Panc1 (cell line): ENCODE results near the gene GFY. TPM values are rescaled to one million over a fixed set of nuclear protein-coding genes. Genes with fewer than 3 reads are reported as not detected.

ENCODE experiments used
- ATAC-seq: fragments of 200-7000 bp; cut with Tn5 transposase; 2 replicates; pipeline ENCODE4 v1.9.1; 2020; ENCODE audit warnings: mild to moderate bottlenecking, moderate library complexity
- BruUV-seq: library from RNA; stranded (reverse); fragments of 400-500 nt; replicated peaks from 2 replicates; lab custom pipeline; 2021; lab: Mats Ljungman, UMichigan
- CTCF ChIA-PET: fragments of 300-600 bp; sonication (Branson Sonifier 250); formaldehyde crosslinking; loops from one replicate; lab custom pipeline; 2022; ENCODE audit warnings: antibody characterized with exemption; lab: Charles Lee
- POLR2A ChIA-PET: fragments of 300-600 bp; sonication (Branson Sonifier 250); formaldehyde crosslinking; loops from one replicate; lab custom pipeline; 2022; ENCODE audit warnings: antibody characterized with exemption; lab: Charles Lee
- DNase-seq: peaks from one replicate; pipeline ENCODE4 v3.0.0-alpha.2; 2010; ENCODE audit warnings: low read depth, low spot score
- H3K27ac ChIP-seq: 2 replicates; pipeline ENCODE4 v1.5.1; 2011; ENCODE audit warnings: mild to moderate bottlenecking, low read length, inconsistent platforms
- H3K27me3 ChIP-seq: fragments of 200-500 bp; sonication (Bioruptor generic); 2 replicates; pipeline ENCODE4 v1.6.0; 2014; ENCODE audit warnings: low read length, inconsistent platforms; ENCODE audit not compliant: control insufficient read depth, insufficient read depth
- H3K36me3 ChIP-seq: fragments of 200-500 bp; sonication (Bioruptor generic); 2 replicates; pipeline ENCODE4 v1.5.1; 2014; ENCODE audit warnings: inconsistent platforms, mild to moderate bottlenecking, low read length, moderate library complexity; ENCODE audit not compliant: control insufficient read depth, insufficient read depth
- H3K4me1 ChIP-seq: 2 replicates; pipeline ENCODE4 v1.5.1; 2011; ENCODE audit warnings: inconsistent platforms, mild to moderate bottlenecking, low read length, moderate library complexity; ENCODE audit not compliant: control insufficient read depth, insufficient read depth
- H3K4me3 ChIP-seq, 2 experiments: 2 replicates each; pipeline ENCODE4 v1.5.1; 2011 to 2012; ENCODE audit warnings: low read depth in 2 of 2, low read length in 2 of 2, mild to moderate bottlenecking in 2 of 2, inconsistent platforms in 1 of 2, moderate library complexity in 1 of 2
- H3K9me3 ChIP-seq: fragments of 200-500 bp; sonication (Bioruptor generic); 2 replicates; pipeline ENCODE4 v1.5.1; 2014; ENCODE audit warnings: low read depth, mild to moderate bottlenecking, inconsistent platforms, low read length, moderate library complexity; ENCODE audit not compliant: control insufficient read depth, insufficient read depth
- POLR2AphosphoS5 ChIP-seq: IDR thresholded peaks from 2 replicates; pipeline ENCODE4 v1.6.1; 2012; ENCODE audit warnings: mild to moderate bottlenecking, low read depth, low read length, moderate library complexity
- SIN3A ChIP-seq: IDR thresholded peaks from 2 replicates; pipeline ENCODE4 v1.6.1; 2012; ENCODE audit warnings: low read depth, mild to moderate bottlenecking, low read length, moderate library complexity, borderline replicate concordance; ENCODE audit not compliant: insufficient read depth
- TCF7L2 ChIP-seq: IDR thresholded peaks from 2 replicates; pipeline ENCODE4 v1.6.1; 2011; ENCODE audit warnings: mild to moderate bottlenecking, low read depth, low read length, inconsistent platforms
- in situ Hi-C: cut with HindIII; loops from 2 replicates; pipeline ENCODE4 v1.10.0; 2016; ENCODE audit warnings: low sequenced_read_pairs, low pct_unique_long_range_greater_than_20kb
- intact Hi-C: fragments of 100-400 bp; cut with micrococcal nuclease; formaldehyde crosslinking; loops from one replicate; pipeline ENCODE4 v1.10.0; 2022; ENCODE audit not compliant: unreplicated experiment
- total RNA-seq: library from RNA; stranded (reverse); gene quantifications from one replicate; pipeline ENCODE4 v1.2.1, GENCODE V29; 2021; ENCODE audit not compliant: unreplicated experiment
- TF ChIP-seq, protein P1 (sequence below): fragments of 450-650 bp; IDR thresholded peaks from 2 replicates; pipeline ENCODE4 v1.5.1; 2017; ENCODE audit warnings: mild to moderate bottlenecking
- TF ChIP-seq, protein P2 (sequence below), 2 experiments: IDR thresholded peaks; 2 replicates each; pipeline ENCODE4 v1.6.1; 2011 to 2012; ENCODE audit warnings: low read depth in 2 of 2, control low read depth in 1 of 2, low read length in 1 of 2, mild to moderate bottlenecking in 1 of 2, moderate library complexity in 1 of 2; ENCODE audit not compliant: insufficient read depth in 1 of 2

The GFY gene
- total RNA-seq, 1 experiment from 2014 or later = not detected

DNA sequence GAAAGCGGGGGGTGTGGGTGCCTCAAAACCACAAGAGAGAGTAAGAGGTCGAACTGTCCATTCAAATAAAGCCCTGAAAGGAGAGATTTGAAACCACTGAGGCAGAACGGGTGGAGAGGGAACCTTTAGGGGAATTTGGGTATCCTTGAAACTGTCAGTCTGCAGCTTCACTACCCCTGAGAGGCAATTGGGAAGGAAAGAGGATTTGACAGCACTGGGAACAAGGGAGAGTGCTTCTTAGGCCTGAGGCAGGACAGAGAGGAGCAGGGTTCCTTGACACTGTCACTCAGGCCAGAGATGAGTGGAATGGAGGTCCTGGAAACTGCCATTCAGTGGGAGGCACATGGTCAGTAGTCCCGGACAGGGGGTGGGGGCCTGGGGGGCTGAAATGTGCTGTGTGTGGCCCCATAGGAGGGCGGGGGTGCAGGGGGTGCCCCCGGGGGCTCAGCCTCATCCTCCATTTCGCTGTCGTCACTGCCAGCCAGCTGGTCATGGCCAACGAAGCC lies 5.0 kb downstream of the GFY start:
- DNase-seq (no peak), ATAC-seq (no peak)
- Histone ChIP-seq H3K36me3 (no peaks in the 10 kb centered on the region), H3K27me3 (no peaks in the 10 kb centered on the region; the same call in 1 of the 2 replicates), H3K4me1 (no peaks in the 10 kb centered on the region; the same call in 1 of the 2 replicates), H3K4me3 (no peak overlapping the region), H3K9me3 (no peaks in the 10 kb centered on the region), H3K27ac (no peak overlapping the region)
- in situ Hi-C loops = no loop called here
- ChIA-PET CTCF (no interaction called here), POLR2A (no interaction called here)
- TF ChIP-seq, protein P1, sequence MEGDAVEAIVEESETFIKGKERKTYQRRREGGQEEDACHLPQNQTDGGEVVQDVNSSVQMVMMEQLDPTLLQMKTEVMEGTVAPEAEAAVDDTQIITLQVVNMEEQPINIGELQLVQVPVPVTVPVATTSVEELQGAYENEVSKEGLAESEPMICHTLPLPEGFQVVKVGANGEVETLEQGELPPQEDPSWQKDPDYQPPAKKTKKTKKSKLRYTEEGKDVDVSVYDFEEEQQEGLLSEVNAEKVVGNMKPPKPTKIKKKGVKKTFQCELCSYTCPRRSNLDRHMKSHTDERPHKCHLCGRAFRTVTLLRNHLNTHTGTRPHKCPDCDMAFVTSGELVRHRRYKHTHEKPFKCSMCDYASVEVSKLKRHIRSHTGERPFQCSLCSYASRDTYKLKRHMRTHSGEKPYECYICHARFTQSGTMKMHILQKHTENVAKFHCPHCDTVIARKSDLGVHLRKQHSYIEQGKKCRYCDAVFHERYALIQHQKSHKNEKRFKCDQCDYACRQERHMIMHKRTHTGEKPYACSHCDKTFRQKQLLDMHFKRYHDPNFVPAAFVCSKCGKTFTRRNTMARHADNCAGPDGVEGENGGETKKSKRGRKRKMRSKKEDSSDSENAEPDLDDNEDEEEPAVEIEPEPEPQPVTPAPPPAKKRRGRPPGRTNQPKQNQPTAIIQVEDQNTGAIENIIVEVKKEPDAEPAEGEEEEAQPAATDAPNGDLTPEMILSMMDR = no peak
- no peak for TF ChIP-seq SIN3A
- intact Hi-C loops = no loop called here
- BruUV-seq = no TSS peak

DNA sequence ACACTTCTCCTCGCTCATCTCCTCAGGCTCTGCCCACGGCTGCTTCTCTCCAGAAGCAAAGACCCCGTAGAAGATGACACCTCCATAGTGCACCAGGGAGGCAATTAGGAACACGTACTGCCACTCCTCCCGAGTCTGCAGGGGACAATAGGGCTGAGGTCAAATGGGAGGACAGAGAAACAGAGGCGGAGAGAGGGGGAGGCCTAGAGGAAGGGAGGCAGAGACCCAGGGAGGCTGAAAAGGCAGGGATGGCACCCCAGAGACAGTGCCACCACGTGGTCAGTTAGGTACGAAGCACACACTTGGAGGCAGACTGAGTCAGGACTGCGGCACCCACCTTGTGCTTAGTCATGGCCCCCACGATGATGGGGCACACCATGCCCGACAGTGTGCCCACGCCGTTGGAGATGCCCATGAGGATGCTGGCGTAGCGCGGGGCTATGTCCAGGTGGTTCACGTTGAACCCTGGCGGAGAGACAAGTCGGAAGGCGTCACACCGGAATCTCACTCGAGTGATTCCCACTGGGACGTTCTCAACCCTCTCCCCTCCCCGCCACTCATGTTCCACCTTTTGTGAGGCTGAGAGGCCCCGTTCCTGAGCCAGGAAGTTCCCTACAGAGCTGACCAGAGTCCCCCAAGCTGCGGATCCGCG lies 5.6 kb downstream of the GFY start:
- no peaks in the 10 kb centered on the region; the same call in 1 of the 2 replicates for H3K4me1 ChIP-seq
- no peak for DNase-seq
- in situ Hi-C loops = no loop called here
- no peaks in the 10 kb centered on the region for H3K36me3 ChIP-seq
- POLR2A ChIA-PET = no interaction called here
- no TSS peak for BruUV-seq
- no peak for ATAC-seq
- CTCF ChIA-PET = no interaction called here
- no peak overlapping the region for H3K4me3 ChIP-seq
- TF ChIP-seq POLR2AphosphoS5 (no peak), SIN3A (no peak)
- TF ChIP-seq, protein P1 = no peak; the same call in 1 of the 2 replicates
- intact Hi-C loops = no loop called here
- no peaks in the 10 kb centered on the region; the same call in 1 of the 2 replicates for H3K27me3 ChIP-seq
- no peaks in the 10 kb centered on the region for H3K9me3 ChIP-seq
- no peak overlapping the region for H3K27ac ChIP-seq

DNA sequence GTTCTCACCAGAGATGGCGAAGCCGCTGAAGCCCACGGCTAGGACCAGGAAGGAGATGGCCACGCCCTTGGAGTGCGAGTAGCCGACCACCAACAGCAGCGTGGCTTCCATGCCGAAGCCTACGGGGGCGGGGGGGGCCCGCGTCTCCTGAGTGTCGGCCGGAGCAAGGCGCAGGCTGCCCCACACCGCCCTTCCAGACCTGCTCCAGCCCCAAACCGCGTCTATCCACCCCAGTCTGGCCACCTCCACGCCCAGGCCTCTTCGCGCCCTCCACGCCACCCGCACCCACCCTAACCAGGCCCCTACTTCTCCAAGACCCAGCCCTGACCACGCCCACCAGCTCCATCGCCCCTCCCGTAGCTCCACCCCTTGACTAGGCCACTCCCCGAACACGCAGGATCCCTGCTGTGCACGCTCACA lies 6.2 kb downstream of the GFY start:
- intact Hi-C loops (no loop called here), in situ Hi-C loops (no loop called here)
- DNase-seq (no peak), ATAC-seq (no peak)
- POLR2A ChIA-PET = no interaction called here
- Histone ChIP-seq H3K4me1 (no peaks in the 10 kb centered on the region; the same call in 1 of the 2 replicates), H3K36me3 (no peaks in the 10 kb centered on the region), H3K9me3 (no peaks in the 10 kb centered on the region), H3K27me3 (no peaks in the 10 kb centered on the region; the same call in 1 of the 2 replicates), H3K4me3 (no peak overlapping the region), H3K27ac (no peak overlapping the region)
- CTCF ChIA-PET = no interaction called here
- no peak for TF ChIP-seq POLR2AphosphoS5
- TF ChIP-seq, protein P1 = no peak
- no peak for TF ChIP-seq TCF7L2
- TF ChIP-seq, protein P2, sequence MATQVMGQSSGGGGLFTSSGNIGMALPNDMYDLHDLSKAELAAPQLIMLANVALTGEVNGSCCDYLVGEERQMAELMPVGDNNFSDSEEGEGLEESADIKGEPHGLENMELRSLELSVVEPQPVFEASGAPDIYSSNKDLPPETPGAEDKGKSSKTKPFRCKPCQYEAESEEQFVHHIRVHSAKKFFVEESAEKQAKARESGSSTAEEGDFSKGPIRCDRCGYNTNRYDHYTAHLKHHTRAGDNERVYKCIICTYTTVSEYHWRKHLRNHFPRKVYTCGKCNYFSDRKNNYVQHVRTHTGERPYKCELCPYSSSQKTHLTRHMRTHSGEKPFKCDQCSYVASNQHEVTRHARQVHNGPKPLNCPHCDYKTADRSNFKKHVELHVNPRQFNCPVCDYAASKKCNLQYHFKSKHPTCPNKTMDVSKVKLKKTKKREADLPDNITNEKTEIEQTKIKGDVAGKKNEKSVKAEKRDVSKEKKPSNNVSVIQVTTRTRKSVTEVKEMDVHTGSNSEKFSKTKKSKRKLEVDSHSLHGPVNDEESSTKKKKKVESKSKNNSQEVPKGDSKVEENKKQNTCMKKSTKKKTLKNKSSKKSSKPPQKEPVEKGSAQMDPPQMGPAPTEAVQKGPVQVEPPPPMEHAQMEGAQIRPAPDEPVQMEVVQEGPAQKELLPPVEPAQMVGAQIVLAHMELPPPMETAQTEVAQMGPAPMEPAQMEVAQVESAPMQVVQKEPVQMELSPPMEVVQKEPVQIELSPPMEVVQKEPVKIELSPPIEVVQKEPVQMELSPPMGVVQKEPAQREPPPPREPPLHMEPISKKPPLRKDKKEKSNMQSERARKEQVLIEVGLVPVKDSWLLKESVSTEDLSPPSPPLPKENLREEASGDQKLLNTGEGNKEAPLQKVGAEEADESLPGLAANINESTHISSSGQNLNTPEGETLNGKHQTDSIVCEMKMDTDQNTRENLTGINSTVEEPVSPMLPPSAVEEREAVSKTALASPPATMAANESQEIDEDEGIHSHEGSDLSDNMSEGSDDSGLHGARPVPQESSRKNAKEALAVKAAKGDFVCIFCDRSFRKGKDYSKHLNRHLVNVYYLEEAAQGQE (IDR thresholded peaks at IDR 0.05; ENCODE audit: insufficient read depth in 1 of 2, low read depth in 2 of 2, low read length in 1 of 2) = no peak
- no peak for TF ChIP-seq SIN3A
- BruUV-seq = no TSS peak
